ENCODE results near the gene ASCL2. TPM values are rescaled to one million over a fixed set of nuclear protein-coding genes. Genes with fewer than 3 reads are reported as not detected.
A peak's percentile ranks its signal among the peaks of the same experiment; 100 is the strongest.

Gene ASCL2
- total RNA-seq, 2 experiments from 2014 or later: not detected

DNA sequence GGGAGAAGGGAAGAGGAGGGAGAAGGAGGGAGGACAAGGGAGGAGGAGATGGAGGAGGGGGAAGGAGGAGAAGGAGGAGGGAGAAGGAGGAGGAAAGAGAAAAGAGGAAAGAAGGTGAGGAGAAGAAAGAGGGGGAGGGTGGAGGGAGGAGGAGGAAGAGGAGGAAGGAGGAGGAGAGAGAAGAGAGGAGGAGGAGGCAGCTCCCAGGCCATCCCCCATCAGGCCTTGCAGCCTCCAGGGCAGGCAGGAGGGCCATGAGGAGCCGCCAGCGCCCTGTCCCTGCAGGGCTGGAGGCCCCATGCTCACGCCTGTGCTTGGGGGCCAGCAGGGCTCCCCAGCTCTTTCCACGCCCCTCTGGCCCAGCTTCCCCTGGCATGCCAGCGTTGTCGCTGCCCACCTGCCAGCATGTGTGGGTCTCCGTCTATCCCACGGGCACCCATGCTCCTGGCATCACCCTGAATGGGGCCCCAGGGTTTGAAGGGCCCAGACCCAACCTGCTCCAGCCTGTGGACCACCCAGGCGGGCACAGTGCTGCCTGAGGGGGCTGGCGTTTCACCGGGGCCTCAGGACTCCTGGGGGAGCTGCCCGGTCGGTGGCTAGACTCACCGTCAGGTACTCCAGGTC is 36.6 kb upstream of the ASCL2 start:
- peaks cover 4% of the 10 kb centered on the region for H3K36me3 Mint-ChIP-seq (ENCODE audit: low read depth)
- no peak for TF ChIP-seq CTCF (IDR thresholded peaks at IDR 0.05)
- peaks cover 12% of the 10 kb centered on the region for H3K36me3 ChIP-seq (ENCODE audit: insufficient read depth, low read length)
- POLR2A ChIA-PET: interaction anchor here (1.0 kb wide), 1 partner anchor 8 kb away, joined by 3 read pairs; no protein-coding TSS in a partner anchor
- no peaks in the 10 kb centered on the region for H3K27me3 ChIP-seq (ENCODE audit: control insufficient read depth in 1 of 2, insufficient read depth in 2 of 2, low read length in 2 of 2)
- H3K4me3 Mint-ChIP-seq: no peak overlapping the region
- H3K4me1 ChIP-seq (ENCODE audit: insufficient read depth, low read length): peaks cover 62% of the 10 kb centered on the region
- peaks cover 49% of the 10 kb centered on the region for H3K4me1 Mint-ChIP-seq (ENCODE audit: low read depth)
- peak overlapping the region; percentile 87 for H3K27ac Mint-ChIP-seq
- H3K9me3 ChIP-seq (ENCODE audit: control insufficient read depth in 1 of 2, insufficient read depth in 1 of 2, low read length in 2 of 2): no peaks in the 10 kb centered on the region
- no peaks in the 10 kb centered on the region for H3K9me3 Mint-ChIP-seq
- DNase-seq (no peak), ATAC-seq (ENCODE audit: poor library complexity) (no peak)
- no peak overlapping the region for H3K27ac ChIP-seq (ENCODE audit: low read depth in 1 of 2, low read length in 2 of 2)
- CTCF ChIA-PET: interaction anchor here (6.4 kb wide), 1 partner anchor 113 kb away, joined by 89 read pairs; no protein-coding TSS in a partner anchor
- no peaks in the 10 kb centered on the region for H3K27me3 Mint-ChIP-seq
- intact Hi-C loops (cut with DNase I, micrococcal nuclease): loop anchor here in 1 of 2 experiments (10.0 kb wide), 1 partner anchor 102 kb away; no protein-coding TSS in a partner anchor
- no peak overlapping the region for H3K4me3 ChIP-seq (ENCODE audit: low read length)

DNA sequence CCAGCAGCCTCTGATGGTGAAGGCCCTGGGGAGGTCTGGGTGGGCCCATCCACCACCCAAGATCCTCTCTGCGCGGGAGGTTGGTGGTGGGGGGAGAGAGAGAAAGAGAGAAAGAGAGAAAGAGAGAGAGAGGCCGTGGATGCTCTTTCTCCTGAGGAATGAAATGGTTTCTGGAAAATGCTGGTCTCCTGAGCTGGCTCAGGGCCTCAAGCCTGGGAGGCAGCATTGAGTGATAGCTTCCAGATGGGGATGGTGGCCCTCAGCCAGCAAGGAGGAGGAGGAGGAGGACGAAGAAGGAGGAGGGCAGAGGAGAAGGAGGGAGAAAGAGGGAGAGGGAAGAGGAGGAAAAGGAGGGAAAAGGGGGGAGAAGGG is 36.0 kb upstream of the ASCL2 start:
- H3K4me3 ChIP-seq (ENCODE audit: low read length): peak overlapping the region; percentile 47
- H3K36me3 Mint-ChIP-seq (ENCODE audit: low read depth): peaks cover 10% of the 10 kb centered on the region
- POLR2A ChIA-PET: interaction anchor here (0.6 to 1.0 kb wide), 2 partner anchors 8 to 94 kb away, joined by 3 read pairs; partner anchors contain the start of gene TSSC4

More for the DNA sequence above, 36.0 kb upstream of the ASCL2 start:
- H3K4me1 Mint-ChIP-seq (ENCODE audit: low read depth): peaks cover 54% of the 10 kb centered on the region
- peaks cover 12% of the 10 kb centered on the region for H3K36me3 ChIP-seq (ENCODE audit: insufficient read depth, low read length)
- ATAC-seq (ENCODE audit: poor library complexity): no peak
- no peak for TF ChIP-seq CTCF (IDR thresholded peaks at IDR 0.05)
- no peaks in the 10 kb centered on the region for H3K27me3 Mint-ChIP-seq
- no peak for DNase-seq
- intact Hi-C loops (cut with DNase I, micrococcal nuclease): loop anchor here in 1 of 2 experiments (10.0 kb wide), 1 partner anchor 102 kb away; no protein-coding TSS in a partner anchor
- peak overlapping the region; percentile 80 for H3K4me3 Mint-ChIP-seq
- no peaks in the 10 kb centered on the region for H3K9me3 Mint-ChIP-seq
- H3K9me3 ChIP-seq (ENCODE audit: control insufficient read depth in 1 of 2, insufficient read depth in 1 of 2, low read length in 2 of 2): no peaks in the 10 kb centered on the region
- H3K27ac Mint-ChIP-seq: peak overlapping the region; percentile 87
- H3K4me1 ChIP-seq (ENCODE audit: insufficient read depth, low read length): peaks cover 62% of the 10 kb centered on the region
- no peaks in the 10 kb centered on the region for H3K27me3 ChIP-seq (ENCODE audit: control insufficient read depth in 1 of 2, insufficient read depth in 2 of 2, low read length in 2 of 2)
- CTCF ChIA-PET: interaction anchor here (6.4 kb wide), 1 partner anchor 114 kb away, joined by 89 read pairs; no protein-coding TSS in a partner anchor
- H3K27ac ChIP-seq (ENCODE audit: low read depth in 1 of 2, low read length in 2 of 2): peak overlapping the region; percentile 11 to 72

Measured in CD4-positive, alpha-beta T cell (primary cell).